ENCODE results near the gene NR6A1.

Gene NR6A1

GRCh38 chr9:124680714-124681390 lies 90.3 kb downstream of the NR6A1 start:
- no peak for DNase-seq

GRCh38 chr9:124680049-124680448 lies 91.1 kb downstream of the NR6A1 start:
- DNase-seq: no peak

GRCh38 chr9:124676159-124676551 lies 95.0 kb downstream of the NR6A1 start:
- DNase-seq: no peak

GRCh38 chr9:124675261-124676158 lies 95.6 kb downstream of the NR6A1 start:
- no peak for DNase-seq

- DNase-seq: no peak
Observed at GRCh38 chr9:124674651-124675050, 96.5 kb downstream of the NR6A1 start.

GRCh38 chr9:124673063-124673462 lies 98.0 kb downstream of the NR6A1 start:
- DNase-seq: no peak

- DNase-seq: no peak
Observed at GRCh38 chr9:124671861-124672260, 99.2 kb downstream of the NR6A1 start.

- DNase-seq: no peak
Observed at GRCh38 chr9:124666642-124667041, 104.5 kb downstream of the NR6A1 start.

- no peak for DNase-seq
Observed at GRCh38 chr9:124665391-124666058, 105.6 kb downstream of the NR6A1 start.

- no peak for DNase-seq
Observed at GRCh38 chr9:124664143-124664542, 107.0 kb downstream of the NR6A1 start.

GRCh38 chr9:124663046-124663961 lies 107.8 kb downstream of the NR6A1 start:
- DNase-seq: no peak

- DNase-seq: no peak
Observed at GRCh38 chr9:124662561-124662960, 108.5 kb downstream of the NR6A1 start.

GRCh38 chr9:124661271-124661670 lies 109.8 kb downstream of the NR6A1 start:
- no peak for DNase-seq

GRCh38 chr9:124660341-124660801 lies 110.7 kb downstream of the NR6A1 start:
- peak; percentile 90 for DNase-seq

GRCh38 chr9:124659099-124659659 lies 111.9 kb downstream of the NR6A1 start:
- DNase-seq: peak; percentile 77

- DNase-seq: peak; percentile 93
Observed at GRCh38 chr9:124658165-124659017, 112.7 kb downstream of the NR6A1 start.

- no peak for DNase-seq
Observed at GRCh38 chr9:124657516-124657915, 113.6 kb downstream of the NR6A1 start.

GRCh38 chr9:124654431-124654830 lies 116.7 kb downstream of the NR6A1 start:
- DNase-seq: no peak

- DNase-seq: no peak
Observed at GRCh38 chr9:124652615-124653393, 118.3 kb downstream of the NR6A1 start.

- DNase-seq: no peak
Observed at GRCh38 chr9:124652203-124652602, 118.9 kb downstream of the NR6A1 start.

All from DMS79 treated with DMSO at 0.1 percent for 48 hours (cell line).